ENCODE data around the gene PFKFB1.

The PFKFB1 gene

GRCh38 chrX:54920610-54921426, 73.2 kb downstream of the PFKFB1 start, which contains the start of gene TRO:
Gene TRO, plus strand, starts transcription at chrX:54920824. Its CDS starts 1,423 bp downstream, at chrX:54922247.
- TF ChIP-seq CTCF (IDR thresholded peaks at IDR 0.05; ENCODE audit: low read depth, low read length) (no peak), MYC (IDR thresholded peaks at IDR 0.05; ENCODE audit: low read depth, low read length) (no peak), POLR2A (IDR thresholded peaks at IDR 0.05; ENCODE audit: extremely low read depth, insufficient read length) (no peak)
- TF ChIP-seq, protein P1, sequence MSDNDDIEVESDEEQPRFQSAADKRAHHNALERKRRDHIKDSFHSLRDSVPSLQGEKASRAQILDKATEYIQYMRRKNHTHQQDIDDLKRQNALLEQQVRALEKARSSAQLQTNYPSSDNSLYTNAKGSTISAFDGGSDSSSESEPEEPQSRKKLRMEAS (IDR thresholded peaks at IDR 0.05; ENCODE audit: low read depth, low read length), result no peak
- no peak for DNase-seq (ENCODE audit: low read depth)
- H3K4me3 ChIP-seq (ENCODE audit: low read depth, low read length), result no peak within 1 kb of the TSS

DNA sequence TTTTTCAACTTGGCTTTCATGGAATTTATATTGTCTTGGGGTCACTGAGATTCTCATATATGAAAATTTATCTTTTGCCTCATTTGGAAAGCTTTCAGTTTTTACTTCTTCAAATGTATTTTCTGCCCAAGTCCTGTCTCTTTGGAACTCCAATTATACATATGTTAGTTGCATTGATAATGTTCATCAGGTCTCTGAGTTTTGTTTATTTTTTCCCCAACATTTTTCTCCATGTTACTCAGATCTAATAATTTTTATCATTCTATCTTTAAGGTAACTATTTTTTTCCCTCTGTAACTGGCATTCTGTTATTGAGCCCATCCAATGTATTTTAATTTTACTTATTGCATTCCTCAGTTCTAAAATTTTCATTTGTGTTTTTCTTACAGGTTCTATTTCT, 84.0 kb downstream of the PFKFB1 start:
- no peak for TF ChIP-seq CTCF (IDR thresholded peaks at IDR 0.05; ENCODE audit: low read depth, low read length)
- no peak for TF ChIP-seq MYC (IDR thresholded peaks at IDR 0.05; ENCODE audit: low read depth, low read length)
- no peak for TF ChIP-seq POLR2A (IDR thresholded peaks at IDR 0.05; ENCODE audit: extremely low read depth, insufficient read length)
- TF ChIP-seq, protein P1 (IDR thresholded peaks at IDR 0.05; ENCODE audit: low read depth, low read length), result no peak
- H3K4me3 ChIP-seq (ENCODE audit: low read depth, low read length), result no peak overlapping the region
- no peak for DNase-seq (ENCODE audit: low read depth)

DNA sequence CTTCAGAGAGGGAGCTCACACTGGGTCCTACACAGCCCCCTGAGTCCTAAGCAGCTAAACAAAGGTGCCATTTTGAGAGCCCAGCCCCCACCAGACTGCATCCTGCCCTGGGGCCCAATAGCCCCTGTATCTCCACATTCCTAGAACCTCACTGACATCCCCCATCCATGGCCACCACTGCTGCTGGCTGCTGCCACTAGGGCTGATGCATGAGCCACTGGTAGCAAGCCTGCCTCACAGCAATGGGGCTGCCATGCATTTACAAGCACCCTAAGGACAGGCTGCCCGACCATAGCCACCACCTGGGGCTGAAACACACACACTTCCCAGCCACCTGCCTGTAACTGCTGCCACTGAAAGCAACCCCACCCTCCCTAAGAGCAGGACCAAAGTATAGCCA, 99.8 kb downstream of the PFKFB1 start:
- no peak for DNase-seq (ENCODE audit: low read depth)
- no peak for TF ChIP-seq CTCF (IDR thresholded peaks at IDR 0.05; ENCODE audit: low read depth, low read length)
- no peak for TF ChIP-seq MYC (IDR thresholded peaks at IDR 0.05; ENCODE audit: low read depth, low read length)
- no peak overlapping the region for H3K4me3 ChIP-seq (ENCODE audit: low read depth, low read length)

DNA sequence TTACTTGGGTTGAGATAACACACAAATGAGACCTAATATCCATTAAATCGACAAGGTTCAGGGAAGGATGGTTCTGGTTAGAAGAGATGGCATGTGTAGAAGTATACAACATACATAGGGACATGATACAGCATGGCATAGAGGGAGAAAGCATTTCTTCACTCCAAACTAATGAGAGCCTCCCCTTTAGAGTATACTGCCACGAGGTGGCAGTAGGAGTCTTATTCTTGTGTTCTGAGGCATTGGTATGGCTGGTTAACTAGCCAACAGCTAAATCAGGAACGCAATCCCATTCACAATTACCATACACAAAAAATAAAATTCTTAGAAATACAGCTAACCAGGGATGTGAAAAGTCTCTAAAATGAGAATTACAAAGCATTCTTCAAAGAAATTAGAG, 102.4 kb downstream of the PFKFB1 start:
- no peak overlapping the region for H3K4me3 ChIP-seq (ENCODE audit: low read depth, low read length)
- TF ChIP-seq CTCF (IDR thresholded peaks at IDR 0.05; ENCODE audit: low read depth, low read length), result peak; percentile 50
- TF ChIP-seq, protein P1 (IDR thresholded peaks at IDR 0.05; ENCODE audit: low read depth, low read length), result no peak
- DNase-seq (ENCODE audit: low read depth), result peak; percentile 41

GRCh38 chrX:54885740-54886139, 108.2 kb downstream of the PFKFB1 start:
- no peak for DNase-seq (ENCODE audit: low read depth)
- H3K4me3 ChIP-seq (ENCODE audit: low read depth, low read length), result no peak overlapping the region
- no peak for TF ChIP-seq CTCF (IDR thresholded peaks at IDR 0.05; ENCODE audit: low read depth, low read length)
- no peak for TF ChIP-seq MYC (IDR thresholded peaks at IDR 0.05; ENCODE audit: low read depth, low read length)
- TF ChIP-seq, protein P1 (IDR thresholded peaks at IDR 0.05; ENCODE audit: low read depth, low read length), result no peak
- no peak for TF ChIP-seq POLR2A (IDR thresholded peaks at IDR 0.05; ENCODE audit: extremely low read depth, insufficient read length)

All from NB4 (cell line).